Occipital lobe (tissue), 2 donors: ENCODE results near the gene TOB2. TPM values are rescaled to one million over a fixed set of nuclear protein-coding genes. Genes with fewer than 3 reads are reported as not detected.
A peak's percentile ranks its signal among the peaks of the same experiment; 100 is the strongest.

Source experiments
- DNase-seq: peaks from one replicate; lab custom pipeline; 2025; lab: John Stamatoyannopoulos, UW
- total RNA-seq: library from RNA; depleted of rRNA; stranded (reverse); fragments of >200 nt; gene quantifications from one replicate; pipeline ENCODE4 v1.2.3, GENCODE V29; 2014

TOB2 gene, protein sequence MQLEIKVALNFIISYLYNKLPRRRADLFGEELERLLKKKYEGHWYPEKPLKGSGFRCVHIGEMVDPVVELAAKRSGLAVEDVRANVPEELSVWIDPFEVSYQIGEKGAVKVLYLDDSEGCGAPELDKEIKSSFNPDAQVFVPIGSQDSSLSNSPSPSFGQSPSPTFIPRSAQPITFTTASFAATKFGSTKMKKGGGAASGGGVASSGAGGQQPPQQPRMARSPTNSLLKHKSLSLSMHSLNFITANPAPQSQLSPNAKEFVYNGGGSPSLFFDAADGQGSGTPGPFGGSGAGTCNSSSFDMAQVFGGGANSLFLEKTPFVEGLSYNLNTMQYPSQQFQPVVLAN
- 15.6 TPM for total RNA-seq

DNA sequence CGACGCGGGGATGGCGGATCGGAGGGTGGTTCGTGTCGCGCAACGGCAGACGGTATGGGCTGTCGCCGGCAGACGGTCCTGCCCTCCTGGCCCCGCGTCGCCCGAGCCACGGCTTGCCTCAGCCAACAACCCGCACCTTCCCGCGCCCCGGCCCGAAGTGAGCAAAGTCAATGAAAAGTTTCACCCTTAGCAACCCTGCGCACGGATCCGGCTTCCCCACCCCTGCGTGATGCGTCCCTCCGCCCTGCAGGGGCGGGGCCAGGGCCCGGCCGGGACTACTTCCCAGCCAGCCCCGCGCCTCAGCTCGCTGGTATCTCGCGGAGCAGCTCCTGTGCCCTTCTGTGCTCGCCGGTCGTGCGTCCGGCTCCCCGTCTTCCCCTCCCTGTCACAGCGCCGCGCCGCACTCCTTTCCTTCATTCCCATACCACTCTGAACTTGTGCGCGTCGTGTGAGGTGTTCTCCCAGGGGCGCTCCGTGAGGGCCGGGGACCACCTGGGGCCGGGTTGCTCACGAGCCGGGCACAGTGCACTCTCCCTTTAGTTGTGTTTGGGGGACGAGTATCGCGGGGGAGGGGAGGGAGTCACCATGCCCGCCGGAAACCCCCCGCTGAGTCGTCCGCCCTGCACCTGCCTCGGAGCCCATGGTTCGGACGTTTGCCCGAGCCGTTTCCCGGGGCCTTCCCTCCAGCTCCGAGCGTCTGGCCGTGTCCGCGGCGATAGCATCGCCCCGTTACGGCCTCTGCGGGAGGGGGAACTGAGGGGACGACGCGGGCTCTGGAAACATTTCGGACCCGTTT, at the start of gene TOB2:
Gene TOB2, minus strand, starts transcription at position 163 of the 796 bp plus-strand sequence. CDS start 9,456 bp downstream, outside the sequence.
- peak; percentile 92 for DNase-seq

DNA sequence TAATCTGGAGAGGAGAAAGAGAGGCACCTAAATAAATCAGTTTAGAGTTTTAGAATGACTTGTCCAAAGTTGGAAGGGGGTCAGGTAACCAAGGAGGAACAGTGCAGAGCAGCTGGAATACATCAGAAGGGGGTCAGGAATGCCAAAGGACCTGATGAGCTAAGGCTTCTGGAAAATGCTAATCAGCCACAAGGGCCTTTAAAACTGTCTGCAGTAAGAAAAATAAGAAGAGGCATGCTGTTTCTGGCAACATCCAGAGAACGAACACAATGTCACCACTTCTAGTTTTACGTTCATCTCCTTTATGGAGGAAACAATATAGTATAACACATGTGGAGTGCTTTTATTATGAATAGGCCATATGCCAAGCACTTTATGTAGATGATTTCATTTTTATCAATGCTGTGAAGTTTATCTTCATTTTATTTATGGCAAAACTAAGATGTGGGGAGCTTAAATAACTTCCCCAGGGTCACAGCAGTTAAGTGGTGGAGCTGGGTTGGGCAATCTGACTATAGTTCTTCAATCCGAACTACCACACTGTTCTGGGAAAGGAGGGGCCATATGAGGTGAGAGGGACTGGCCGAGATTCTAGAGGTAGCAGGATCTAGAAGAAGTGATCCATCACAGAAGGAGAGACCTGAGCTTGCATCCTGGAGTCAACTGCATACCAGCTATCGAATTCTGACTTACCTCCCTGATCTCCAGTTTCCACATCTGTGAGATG, 44.9 kb upstream of the TOB2 start:
- DNase-seq = no peak

DNA sequence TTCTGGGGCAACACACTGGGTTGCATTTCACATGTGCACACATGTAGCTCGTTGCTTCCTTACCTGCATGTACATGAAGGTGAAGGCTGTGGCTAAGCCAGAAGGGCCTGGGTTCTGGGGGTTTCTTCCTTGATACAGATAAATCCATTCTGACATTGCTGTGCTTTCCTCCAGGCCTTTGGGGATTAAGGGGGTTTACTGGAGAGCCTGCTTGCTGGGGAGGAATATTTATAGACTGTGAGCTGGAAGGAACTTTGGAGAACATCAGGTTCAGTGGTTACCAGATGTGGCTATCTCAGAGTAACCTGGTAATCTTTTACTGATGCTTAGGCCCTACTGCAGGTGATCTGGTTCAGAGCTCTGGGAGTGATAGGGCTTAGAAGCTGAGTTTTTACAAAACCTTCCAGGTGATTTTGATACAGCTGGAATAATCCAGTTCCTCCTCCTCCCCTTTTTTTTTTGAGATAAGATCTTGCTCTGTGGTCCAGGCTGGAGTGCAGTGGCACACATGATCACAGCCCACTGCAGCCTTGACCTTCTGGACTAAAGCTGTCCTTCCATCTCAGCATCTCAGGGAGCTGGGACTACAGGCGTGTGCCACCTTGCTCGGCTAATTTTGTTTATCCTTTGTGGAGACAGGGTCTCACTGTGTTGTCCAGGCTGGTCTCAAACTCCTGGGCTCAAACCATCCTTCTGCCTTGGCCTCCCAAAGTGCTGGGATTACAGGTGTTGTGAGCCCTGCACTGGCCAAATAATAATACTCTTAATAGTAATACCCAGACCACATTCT, 42.2 kb upstream of the TOB2 start:
- DNase-seq = no peak

DNA sequence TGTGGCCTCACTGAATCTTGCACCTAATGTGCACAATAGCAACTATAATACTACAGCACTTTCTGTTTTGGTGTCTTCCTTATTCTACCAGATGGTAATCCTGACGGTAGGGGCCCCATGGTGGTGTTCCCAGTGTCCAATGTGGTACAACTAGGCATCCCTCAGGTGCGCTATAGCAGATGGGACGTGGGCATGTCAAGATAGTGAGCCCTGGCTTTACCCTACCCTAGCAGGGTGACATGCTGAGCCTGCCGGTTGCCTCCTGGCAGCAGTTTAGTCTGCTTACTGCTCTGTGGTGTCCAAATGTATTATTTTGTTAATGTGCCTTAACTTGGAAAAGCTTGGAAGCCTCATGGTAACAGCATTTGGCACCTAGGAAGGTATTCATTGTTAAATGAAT, 41.5 kb upstream of the TOB2 start:
- no peak for DNase-seq

DNA sequence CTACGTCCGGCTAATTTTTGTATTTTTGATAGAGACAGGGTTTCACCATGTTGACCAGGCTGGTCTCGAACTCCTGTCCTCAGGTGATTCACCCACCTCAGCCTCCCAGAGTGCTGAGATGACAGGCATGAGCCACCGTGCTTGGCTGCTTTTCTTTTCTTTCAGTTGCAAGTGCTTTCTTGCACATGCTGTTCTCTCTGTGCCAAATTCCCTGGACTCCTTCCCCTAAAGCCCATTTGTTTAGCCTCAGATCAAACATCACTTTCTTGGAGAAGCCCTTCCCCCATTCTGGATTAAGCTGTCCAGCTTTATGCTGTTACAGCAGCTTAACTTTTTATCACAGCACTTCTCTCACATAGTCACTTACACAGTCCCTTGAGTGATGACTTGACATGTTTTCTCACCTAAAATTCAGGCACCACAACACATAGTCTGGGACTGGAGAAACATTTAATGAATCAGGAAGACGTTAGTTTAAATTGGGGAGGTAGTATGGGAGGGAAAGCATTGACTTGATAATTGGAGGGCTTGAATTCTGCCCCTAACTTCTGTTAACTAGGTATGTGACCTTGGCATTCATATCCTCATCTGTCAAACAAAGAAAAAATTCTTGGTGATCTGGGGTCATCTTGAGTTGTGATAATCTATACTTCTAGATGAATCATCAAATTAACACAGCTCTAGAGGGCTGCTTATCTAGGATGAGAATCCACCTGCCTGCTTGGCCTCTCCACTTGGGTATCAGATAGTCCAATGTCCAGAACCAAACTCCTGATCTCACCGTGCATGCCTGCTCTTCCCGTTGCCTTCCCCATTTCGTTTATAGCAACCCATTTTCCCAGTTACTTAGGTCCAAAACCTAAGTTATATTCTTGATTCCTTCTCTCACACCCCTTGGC, 40.7 kb upstream of the TOB2 start:
- DNase-seq = no peak

DNA sequence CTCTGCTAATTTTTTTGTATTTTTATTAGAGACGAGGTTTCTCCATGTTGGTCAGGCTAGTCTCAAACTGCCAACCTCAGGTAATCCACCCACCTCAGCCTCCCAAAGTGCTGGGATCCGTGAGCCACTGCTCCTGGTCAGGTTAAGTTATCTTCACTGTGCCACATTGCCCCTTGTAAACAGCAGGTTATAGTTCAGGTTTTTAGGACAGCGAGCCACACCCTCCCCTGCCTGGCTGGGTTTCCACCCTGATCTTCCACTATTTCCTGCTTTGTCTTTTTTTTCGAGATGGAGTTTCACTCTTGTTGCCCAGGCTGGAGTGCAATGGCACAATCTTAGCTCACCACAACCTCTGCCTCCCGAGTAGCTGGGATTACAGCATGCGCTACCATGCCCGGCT, 38.4 kb upstream of the TOB2 start:
- no peak for DNase-seq

DNA sequence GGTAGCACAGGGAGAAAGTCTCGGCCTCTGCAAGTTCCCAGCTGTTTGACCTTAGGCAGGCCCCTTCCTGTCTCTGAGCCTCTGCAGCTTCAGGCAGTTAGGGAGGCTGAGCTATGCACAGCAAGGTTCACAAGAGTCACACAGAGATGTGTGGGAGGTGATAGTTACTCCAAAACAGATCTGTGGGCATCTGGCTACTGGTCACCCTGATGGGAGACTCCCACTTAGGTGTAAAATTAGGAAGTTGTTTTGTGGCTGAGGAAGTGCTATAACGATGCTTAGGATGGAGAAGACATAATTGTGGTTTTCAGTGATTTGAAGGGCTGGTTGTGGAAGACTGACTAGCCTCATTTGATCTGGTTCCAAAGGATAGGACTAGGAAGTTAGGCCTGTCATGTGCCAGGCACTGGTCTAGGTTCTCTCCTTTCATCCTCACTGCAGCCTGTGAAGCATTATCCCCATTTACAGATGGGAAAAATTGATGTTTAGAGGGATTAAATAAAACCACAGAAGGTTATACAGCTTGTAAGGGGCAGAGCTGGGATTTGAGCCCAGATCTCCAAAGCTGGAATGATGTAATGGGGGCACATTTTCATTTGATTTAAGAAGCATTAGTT, 35.8 kb upstream of the TOB2 start:
- no peak for DNase-seq

DNA sequence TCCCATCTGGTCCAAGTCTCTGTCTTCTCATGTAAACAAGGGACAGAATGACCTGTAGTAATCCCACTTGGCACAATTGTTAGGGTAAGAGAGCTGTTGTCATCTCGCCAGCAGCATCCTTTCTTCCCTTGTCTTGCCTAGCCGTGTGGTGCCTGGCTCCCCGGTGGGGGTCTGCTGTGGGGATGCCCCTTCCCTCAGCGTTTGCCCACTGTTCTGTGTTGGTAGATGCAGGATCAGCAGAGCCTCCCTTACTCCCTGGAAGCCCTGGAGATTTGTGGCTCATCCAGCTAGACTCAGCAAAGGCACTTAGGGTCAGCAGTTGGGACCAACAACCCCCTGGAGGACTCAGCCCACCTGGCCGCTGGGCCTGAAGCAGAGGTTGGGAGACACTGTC, 35.3 kb upstream of the TOB2 start:
- DNase-seq = no peak

DNA sequence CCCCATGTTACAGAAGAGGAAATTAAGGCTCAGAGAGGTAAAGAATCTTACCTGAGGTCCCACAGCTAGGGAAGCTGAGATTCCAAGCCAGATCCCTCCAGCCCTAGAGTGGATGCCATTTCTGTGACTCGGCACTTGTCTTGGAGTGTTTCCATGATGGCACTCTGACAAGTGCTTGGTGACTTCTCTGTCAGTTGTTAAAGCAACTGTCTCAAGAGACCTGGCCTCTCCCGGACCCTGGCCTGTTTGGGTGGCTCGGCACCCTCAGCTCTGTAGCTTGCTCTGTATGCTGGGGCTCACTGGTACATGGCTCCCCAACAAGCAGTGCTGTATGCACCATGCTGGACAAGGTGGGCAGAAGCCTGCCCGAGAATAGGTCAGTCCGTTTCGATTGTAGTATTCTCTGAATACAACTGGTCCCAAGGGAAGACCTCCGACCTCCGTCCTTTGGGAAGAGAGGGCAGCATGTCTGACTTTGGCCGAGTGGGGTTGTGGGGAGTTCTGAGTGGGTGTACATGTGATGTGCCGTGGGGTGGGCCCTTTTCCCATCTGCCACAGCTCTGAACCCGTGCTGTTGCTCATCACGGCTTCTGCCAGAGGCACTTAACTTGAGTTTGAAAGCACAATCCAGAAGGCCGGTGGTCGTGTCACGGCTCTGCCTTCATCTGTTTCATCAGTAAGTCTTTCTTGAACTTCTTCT, 34.7 kb upstream of the TOB2 start:
- DNase-seq = no peak

DNA sequence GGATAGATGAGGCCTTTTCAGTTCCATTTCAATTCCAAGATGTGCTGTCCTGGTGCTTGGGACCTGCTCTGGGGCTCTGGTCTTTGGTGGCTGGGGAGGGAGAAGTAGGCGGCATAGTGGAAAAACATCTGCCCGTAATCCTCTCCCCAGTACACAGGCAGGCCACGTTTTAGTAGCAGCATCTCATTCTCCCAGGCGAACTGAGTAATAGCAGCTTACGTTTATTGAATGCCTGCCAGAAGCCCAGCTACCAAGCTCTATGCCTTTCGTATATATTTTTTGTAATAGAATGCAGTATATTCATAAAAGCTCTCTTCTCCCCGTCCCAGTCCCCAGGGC, 33.8 kb upstream of the TOB2 start:
- DNase-seq = no peak

DNA sequence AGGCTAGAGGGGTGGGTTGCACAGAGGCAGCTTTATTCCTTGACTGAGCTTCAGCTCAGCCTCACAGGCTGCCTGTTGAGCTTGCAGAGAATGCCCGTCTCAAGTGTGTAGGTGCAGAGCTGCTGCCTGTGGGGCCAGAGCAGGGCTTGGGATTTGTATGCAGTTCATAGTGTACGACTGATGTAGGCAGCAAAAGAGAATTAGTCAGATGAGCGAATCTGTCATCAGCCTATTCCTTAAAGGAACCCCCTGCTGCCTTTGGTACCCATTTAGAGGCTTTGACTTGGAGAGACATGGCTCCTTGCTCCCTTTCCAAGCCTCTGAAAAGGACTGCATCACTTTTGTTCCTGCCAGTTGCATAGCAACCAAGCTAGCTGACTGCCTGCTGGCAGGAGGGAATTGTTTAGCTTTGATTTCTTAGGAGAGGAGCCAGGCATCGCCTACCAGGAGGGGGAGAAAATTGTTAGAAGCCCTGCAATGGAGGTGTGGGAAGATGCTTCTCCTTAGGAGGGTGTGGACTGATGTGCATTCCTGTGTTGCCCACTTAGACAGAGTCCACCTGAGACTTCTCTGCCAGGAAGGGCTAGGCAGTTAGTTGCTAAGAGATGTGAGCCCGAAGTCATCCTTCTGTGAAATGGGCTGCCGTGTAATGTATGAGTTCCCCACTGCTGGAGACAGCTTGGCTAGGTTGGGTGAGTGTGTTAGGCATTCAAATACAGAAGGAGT, 33.2 kb upstream of the TOB2 start:
- DNase-seq = peak; percentile 78

DNA sequence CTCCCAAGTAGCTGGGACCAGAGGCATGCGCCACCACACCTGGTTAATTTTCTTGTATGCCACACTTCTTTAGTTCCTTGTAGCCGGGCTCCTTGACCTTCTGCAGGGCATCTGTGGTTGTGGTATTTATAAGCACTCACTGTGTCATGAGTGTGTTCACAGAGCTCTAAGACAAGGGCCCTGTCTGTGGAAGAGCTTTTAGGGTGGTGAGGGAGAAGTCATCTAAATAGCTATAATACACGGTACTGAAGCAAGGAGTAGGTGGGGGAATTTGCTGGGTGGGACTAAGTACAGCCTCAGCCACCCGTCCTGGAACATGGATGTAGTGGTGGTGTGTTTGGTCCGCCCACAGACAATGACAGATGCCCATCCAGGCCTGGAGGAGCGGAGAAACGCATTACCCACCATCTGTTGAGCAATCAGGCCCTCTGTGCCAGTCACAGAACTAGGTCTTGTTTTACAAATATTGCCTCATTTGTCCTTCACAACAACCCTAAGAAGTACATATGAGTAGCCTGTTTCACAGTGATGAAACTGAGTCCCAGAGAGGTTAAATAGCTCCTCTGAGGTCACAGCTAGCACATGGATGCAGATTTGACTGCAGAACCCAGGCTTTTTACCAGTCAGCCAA, 32.4 kb upstream of the TOB2 start:
- DNase-seq = no peak

DNA sequence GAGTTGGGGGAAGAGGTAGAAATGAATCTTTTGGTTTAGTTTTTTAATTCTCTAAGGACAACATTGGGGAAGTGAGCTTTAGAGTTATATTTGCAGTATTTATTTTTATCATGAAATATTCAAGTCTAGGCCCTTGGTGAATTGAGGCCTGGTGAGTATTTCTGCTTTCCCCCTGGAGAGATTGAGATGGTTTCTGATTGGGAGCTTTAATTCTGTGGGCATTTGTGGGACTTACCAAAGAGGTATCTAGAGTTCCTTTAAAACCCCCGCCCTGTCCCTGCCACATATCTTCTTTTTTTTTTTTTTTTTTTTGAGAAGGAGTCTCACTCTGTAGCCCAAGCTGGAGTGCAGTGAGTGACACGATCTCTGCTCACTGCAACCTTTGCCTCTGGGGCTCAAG, 31.9 kb upstream of the TOB2 start:
- DNase-seq = no peak

DNA sequence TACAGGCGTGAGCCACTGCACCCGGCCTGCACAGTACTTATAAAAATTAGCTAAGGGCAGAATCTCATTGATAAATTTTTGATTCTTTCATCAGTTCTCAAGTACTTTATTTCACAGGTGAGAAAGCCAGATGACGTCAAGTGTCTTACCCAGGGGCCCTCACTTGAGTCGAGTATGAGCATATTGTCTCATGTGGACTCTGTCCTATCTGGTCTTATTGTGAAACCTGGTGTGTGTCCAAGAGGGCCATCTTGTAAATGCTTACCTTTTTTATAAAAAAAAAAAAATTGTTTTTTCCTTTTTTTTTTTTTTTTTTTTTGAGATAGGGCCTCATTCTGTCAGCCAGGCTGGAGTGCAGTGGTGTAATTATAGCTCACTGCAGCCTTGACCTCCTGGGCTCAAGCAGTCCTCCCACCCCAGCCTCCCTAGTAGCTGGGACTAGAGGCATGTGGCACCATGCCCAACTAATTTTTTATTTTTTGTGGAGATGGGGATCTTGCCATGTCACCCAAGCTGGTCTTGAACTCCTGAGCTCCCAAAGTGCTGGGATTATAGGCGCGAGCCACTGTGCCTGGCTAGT, 28.4 kb upstream of the TOB2 start:
- no peak for DNase-seq

DNA sequence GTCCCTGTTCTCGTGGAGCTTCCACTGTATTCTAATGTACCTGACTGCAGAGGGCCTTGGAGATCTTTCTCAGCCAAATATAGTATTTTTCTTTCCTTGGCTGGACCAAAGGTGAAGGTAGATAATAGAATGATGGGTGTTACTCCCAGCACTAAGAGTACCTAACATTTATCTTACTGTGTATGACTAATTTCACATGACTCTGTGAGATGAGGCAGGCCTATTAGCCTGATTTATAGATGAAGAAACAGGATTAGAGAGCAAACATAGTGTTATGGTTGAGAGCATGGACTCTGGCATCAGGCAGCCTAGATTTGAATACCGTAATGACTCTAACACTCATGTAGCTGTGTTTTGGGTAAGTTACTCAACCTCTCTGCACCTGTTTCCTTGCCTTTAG, 25.0 kb upstream of the TOB2 start:
- no peak for DNase-seq

DNA sequence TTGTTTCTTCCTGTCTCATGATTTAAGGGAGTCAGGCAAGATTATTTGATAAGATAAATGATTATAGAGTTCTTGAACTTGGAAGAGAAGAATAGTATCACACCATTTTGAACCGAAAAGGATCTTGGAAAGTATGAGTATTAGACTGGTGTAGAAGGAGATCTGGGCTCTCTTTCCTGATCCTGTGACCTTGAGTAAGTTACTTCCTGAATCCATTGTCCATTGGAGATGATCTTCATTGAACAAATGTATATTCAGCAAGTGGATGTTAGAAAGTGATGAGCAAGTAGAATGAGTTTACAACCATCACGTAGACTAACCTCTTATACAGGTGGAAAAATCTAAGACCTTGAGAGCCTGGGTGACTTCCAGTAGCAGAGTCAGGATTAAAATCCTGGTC, 24.3 kb upstream of the TOB2 start:
- DNase-seq = no peak

DNA sequence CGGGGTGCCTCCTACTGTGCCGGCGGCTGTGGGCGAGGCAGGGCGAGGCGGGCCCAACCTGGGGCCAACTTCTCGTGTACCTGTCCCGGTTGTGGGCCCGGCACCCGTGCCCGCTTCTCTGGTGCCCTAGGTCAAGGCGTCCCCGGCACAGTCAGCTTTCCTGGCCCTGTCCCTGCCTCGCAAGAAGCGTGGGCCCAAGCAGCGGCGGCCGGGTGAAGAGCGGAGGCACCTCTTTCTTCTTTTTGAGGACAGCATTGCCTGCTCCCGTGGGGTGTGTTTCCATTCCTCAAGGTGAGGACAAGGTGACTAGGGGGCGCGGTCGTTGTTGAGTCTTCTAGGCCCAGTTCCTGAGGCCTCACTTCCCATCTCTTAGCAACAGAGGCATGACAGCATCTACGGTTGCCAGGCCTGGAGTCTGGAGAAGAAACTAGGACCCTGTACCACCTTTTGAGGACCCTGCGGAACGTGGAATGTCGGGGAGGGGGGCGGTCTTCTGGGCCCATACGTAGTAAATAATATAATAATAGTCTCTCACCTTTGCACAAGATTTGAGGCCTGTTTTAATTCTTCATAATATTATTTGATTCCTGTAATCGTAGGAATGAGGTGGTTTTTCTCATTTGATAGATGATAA, 22.7 kb upstream of the TOB2 start:
- DNase-seq = no peak
